HG03066 (cell line): ENCODE measurements around the gene LDLRAD4.

Experiments
- ATAC-seq: cut with Tn5 transposase; IDR thresholded peaks from one replicate; pipeline ENCODE4 v1.9.1; 2021; ENCODE audit warnings: low read depth; ENCODE audit not compliant: unreplicated experiment

Gene LDLRAD4

DNA sequence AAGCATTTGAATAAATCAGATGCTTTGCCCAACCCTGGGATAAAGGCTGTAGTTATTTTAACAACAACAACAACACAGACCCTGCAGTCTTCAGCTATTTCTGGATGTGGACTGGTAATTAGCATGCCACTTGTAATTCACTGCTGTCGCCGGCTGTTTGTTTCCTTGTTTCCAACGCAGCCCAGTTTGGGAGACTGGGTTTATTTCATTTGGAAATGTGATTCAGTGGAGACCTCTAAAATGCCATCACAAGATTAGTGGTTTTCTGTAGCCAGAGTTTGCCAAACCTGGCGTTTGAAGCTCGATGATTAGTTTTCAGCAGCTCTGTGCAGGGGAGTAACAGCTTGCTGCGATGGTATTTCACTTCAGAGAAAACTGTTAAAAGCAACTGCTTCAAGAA is 83.5 kb downstream of the LDLRAD4 start:
- ATAC-seq, result no peak

DNA sequence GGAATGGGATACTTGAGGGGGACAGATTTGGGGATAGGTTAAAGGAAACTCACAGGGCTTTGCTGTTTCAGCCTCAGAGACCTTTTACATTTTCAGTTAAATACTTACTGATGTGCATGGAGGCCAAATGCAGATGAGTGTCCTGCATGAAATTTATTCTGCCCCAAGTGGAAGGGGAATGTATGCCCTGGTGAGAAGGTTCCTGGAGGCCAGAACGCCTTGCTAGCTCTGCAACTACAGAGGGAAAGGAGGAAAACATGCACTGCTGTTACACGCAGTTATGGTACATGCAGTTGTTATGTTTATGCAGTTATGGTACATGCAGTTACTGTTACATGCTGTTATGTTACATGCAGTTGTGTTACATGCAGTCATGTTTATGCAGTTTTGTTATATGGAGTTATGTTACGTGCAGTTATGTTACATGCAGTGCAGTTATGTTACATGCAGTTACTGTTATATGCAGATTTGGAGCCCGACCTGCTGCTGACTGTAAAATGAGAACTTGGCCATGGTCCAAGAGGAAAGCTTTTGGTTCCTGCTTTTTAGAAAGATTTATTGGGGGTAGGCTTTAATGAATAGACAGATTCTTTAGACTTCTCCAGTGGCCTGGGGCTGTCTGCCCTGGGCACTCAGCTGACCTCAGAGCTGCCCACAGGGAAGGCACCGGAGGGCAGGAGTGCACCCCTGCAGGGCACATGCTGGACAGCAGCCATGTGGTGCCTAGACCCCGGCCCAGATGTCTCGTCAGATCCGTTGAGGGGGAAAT is 84.1 kb downstream of the LDLRAD4 start:
- ATAC-seq, result no peak

DNA sequence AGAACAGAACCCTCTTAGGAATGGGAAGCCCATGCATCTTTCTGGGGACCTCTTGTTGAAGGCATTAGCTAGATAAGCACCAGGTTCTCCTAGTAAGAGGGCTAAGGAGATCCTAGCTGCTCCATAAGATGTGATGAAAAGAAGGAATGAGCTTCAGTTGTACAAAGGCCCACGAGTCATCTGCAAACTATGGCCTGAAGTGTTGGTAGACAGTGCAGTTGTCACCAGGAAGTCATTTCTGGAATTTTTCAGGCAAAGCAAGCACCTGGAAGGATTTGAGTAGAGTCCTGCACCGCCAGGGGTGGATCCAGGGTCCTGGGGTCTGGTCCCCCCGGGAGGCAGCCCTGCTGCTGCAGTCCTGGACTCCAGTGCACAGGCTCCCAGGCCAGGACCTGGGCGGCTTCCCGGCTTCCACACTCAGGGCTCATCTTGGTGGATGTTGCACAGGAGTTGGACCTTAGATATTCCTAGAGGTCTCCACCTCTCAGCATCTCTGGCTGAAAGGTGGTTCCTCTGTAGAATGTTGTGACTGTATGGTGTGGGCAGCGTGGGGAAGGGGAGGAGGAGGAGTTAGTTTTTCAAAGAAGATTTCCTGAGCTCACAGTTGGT is 85.3 kb downstream of the LDLRAD4 start:
- ATAC-seq, result no peak

DNA sequence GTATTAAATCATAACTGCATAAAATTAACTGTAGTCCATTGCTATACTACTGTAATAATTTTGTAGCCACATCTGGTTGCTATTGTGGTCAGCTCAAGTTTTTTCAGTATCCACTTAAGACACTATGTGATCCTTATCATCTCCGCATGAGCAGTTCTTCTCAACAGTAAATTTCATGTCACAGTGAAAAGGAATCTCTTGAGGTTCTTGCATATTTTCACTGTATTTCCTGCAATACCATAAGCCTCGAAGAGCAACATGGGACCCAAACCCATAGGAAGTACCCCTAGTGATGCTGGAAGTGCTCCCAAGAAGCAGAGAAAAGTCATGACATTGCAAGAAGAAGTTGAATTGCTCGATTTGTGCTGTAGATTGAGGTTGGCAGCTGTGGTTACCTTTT is 86.7 kb downstream of the LDLRAD4 start:
- no peak for ATAC-seq

DNA sequence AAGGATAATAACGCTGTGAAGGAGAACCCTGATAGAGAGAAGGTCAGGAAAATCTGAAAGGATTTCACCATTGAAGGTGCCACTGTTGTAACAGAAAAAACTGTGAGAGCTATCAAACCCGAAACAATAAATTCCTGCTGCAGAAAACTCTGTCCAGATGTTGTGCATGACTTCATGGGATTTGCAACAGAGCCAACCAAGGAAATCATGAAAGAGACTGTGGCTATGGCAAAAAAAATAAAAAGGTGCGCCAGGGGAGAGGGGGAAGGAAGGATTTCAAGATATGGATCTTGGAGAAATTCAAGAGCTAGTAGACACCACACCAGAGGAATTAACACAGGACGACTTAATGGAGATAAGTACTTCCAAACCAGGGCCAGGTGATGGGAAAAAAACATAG is 88.0 kb downstream of the LDLRAD4 start:
- ATAC-seq, result no peak

DNA sequence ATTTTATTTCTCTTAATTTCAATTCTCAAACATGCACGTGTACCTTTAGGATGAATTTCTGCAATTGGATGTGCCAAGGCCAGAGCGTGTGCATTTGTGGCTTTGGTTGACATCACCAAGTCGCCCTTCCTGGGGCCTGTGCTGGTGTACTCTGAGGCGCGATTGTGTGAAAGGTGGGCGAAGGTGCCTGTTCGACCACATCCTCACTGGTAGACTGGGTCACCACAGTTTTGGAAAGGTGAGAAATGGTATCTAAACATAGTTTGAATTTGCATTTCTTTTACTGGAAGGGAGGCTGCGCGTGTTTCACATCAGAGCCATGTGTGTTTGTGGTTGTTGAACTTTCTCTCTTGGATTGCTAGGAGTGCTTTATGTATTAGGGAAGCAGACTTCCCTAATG is 89.8 kb downstream of the LDLRAD4 start:
- ATAC-seq, result no peak

DNA sequence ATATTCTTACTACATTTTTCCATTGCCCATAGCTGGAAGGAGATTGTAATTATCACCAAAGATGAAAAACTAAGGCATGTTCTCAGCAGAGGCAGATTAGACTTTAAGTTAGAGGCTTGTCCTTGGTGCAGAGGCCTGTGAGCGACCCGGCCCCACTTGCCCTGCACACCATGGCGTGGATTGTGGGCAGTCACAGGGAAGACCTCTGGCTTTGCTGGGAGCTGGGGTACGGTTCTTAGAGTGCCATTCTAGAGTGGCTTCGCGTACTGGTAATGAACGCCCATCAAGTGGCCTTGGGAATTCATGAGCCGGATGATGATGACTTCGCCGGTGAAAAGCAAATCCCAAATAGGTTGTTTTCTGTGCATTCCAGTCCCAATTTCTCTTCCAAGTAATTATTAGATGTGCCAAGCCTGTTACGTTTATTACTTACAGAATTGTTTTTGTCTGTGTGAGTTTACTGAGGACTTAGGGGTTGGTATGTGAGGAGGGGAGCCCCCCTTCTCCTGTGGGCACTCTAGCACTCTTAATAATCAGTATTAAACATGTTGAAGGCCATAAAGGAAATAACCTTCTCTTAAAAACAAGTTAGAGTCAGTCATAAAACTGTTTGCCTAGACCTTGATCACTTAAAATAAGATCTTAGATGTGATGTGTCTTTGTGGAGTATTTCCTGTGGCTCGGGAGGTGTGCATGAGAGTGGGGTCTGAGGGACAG is 90.6 kb downstream of the LDLRAD4 start:
- ATAC-seq, result no peak

DNA sequence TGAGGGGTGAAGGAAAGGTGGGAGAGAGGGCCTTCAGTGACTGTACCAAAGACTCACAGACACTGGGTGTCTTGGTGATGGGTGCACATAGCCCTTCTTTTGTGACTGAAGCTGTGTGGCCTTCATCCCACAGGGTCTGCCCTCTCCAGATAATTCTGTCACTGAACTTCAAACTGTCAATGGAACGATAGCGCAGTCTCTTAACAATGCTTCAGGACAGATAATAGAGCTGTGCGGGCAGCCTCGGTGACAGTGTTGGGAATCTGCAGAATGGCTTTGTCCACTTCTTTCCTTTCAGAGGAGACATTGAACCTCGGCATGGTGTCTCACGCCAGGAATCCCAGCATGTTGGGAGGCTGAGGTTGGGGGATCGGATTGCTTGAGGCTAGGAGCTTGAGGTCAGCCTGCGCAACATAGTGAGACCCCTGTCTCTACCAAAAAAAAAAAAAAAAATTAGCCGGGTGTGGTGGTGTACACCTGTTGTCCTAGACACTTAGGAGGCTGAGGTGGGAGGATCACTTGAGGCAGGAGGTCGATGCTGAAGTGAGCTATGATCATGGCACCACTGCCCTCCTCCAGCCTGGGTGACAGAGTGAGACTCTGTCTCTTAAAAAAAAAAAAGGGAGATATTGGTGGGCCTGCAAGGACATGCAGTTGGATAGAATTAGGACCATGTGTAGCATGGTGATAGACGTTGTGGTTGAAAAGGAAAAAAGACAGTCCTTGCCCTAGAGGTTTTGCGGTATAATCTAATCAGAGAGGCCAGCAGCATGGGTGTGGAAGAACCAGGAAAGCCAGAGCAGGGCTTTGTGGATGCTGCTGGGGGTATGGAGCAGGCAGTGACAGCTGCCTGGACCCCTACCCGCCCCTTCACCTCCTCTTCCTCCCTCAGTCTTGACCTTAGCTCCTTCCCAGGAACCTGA is 91.4 kb downstream of the LDLRAD4 start:
- no peak for ATAC-seq

DNA sequence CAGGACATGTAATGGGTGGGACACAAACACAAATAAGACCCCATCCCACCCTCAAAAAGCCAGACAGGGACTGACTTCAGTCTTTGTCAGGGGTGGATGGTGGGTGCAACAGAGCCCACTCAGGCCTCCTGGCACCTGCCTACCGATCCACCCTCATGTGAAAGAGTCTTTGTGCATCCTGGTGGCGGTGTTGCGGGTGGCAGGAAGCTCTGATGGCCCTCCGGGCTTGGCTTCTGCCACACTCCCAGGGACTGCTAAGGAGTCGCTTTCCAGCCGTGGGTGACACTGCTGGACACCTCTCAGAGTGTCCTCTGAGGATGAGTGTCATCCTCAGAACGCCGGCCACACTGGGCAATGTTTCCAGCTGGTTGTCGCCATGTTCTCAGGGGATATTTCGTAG is 92.6 kb downstream of the LDLRAD4 start:
- ATAC-seq, result no peak

DNA sequence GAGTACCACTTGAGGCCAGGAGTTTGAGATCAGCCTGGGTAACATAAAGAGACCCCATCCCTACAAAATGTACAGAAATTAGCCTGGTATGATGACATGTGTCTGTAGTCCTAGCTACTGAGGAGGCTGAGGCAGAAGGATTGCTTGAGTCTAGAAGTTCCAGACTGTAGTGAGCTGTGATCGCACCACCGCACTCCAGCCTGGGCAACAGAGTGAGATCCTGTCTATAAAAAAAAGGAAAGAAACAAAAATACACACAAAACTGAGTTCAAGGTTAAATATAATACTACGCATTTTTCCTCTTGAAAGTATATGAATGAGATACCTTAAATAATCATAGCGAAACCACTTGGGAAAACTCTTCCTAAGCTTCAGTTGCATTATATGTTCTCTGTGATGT is 94.0 kb downstream of the LDLRAD4 start:
- no peak for ATAC-seq

DNA sequence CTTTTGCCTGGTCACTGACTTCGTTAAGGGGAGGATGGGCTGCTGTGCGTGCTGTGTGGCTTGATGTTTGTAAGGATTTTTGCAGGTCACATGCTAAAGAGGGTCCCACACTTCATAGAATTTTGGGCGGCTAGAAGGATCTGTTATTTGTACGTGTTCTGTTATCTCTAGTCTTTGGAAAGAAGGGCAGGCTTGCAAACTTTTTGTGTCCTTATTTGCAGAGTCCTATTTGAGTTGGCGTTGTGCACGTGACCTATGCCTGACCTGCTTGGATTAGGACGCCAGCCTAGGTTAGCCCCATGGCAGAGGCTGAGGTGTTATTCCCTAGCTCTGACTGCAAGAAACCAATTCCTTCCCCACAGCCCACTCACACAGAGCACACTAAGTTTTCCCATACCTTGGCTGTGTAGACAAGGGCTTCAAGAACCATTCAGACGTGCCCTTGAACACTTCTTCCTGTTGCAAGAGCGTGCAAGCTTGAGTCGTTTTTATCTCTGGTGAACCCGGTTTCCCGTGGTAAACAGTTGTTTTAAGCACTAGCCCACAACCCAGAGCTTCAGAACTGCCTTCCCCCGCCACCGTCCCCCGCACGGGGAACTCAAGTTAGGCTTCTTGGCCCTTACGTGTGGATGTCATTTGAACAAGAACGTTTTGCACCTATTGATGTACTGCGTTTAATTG is 94.6 kb downstream of the LDLRAD4 start:
- ATAC-seq, result no peak

DNA sequence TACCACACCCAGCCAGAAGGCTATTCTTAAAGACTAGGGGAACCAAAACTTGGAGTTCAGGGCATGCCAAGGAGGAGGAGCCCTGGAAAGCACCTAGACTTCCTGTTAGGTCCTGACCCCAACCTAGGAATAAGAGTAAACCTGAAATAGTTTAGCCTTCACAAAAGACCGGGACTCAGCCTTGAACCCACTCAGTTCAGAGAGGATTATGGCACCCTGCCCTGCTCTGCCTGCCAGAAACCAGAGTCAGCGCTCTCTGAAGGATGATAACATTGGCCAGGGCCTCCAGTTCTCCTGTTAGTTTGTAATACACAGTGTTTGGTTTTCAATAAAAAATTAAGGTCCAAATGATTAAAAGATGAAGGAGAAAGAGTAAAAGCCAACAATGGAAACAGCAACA is 96.4 kb downstream of the LDLRAD4 start:
- no peak for ATAC-seq

DNA sequence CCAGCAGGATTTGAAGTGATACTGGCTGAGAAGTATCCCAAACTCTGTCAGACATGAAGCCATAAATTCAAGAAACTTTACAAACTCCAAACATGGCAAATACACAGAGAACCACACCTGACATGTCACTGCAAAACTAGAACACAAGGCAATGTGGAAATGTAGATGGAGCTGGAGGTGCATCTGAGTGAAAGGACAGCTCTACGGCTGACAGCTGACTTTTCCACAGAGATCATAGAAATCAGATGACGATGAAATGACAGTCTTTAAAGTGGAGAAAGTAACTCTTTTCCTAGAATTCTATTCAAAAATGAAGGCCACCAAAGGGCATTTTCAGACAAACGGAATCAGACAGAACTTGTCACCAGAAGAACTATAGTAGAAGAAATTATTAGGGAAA is 97.5 kb downstream of the LDLRAD4 start:
- no peak for ATAC-seq

DNA sequence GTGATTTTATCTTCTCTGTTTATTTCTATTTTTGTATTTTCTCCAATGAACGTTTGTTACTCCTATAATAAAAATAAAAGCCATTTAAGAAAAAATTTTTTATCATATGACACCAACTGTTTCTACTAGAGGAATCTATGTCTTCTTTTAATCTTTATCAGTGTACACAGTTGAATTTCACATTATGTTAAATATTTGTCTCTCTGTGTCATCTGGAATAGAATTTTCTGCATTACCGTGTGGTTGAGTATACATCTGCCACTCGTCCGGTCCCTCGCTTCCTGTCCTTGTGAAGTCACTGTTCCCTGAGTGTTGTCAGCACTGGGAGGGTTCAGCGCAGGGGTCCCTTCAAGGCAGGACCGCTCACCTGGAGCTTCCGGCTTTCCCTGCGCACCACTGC is 99.2 kb downstream of the LDLRAD4 start:
- ATAC-seq, result no peak

DNA sequence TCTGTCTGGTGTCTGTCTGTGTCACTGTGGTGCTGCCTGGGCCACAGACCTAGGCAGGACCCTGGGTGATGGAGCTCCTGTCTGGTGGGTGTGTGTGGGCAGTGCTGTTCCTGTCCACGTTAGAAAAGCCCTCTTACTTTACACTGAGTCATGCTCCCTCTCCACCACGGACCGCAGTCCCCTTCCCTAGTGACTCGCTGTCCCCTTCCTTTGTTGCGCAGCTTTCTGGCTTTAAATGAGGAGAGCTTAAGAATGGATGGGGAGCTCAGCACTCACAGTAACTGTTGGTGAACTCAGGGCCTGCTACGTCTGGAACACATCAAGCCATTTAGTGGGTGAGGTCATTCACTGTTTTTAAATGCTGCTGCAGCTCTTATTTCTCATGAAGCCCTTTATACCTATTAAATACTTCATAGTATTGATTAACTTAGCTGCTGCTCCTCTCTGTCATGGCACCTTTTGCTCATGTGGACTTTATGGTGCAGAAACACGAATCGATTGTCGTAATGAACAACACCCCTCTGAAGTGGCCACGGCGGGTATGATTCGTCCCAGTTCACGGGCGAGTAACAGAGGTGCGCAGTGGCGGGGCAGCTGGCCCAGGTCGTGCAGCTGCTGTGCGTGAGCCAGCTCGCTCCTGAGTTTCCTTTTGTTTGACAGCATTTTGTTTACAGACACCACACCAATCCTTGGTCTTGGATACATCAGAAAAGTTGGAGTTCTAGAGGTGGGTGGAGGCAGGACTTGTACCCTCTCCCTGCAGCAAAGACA is 100.4 kb downstream of the LDLRAD4 start:
- ATAC-seq, result no peak

DNA sequence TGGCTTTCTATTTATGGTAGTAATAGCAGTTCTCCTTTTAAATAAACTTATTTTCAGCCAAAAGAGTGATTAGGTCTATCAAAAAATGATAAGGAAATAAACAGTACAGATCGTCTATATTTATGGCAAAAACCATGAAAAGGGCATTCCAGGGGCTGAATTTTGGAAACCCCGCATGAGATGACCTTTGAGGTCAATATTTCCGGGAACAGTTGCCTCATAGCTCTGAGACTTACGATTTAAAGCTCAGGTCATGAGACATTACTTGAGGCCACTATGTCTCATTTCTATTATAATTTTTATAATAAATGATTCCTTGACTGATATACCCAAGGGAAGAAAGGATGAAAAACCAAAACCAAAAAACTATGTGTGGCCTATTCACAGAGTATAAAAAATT is 101.1 kb downstream of the LDLRAD4 start:
- no peak for ATAC-seq

DNA sequence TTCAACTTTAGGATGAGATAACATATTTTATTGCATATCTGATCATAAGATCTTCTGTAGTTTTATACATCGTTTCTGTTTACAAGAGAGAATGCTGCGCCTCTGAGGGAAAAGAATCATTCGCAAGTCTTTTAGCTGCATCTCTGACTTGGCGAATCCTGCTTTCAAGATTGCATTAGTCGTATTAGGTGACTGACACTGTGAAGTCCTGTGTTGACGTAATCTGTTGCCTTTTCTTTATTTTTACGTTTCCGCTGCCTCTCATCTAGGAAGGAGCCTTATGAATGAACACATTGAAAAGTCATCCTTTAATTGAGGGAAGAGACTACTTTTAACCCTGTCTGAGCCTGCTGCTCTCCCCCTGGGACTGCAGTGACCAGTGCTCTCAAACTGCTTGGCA is 101.5 kb downstream of the LDLRAD4 start:
- ATAC-seq, result no peak

DNA sequence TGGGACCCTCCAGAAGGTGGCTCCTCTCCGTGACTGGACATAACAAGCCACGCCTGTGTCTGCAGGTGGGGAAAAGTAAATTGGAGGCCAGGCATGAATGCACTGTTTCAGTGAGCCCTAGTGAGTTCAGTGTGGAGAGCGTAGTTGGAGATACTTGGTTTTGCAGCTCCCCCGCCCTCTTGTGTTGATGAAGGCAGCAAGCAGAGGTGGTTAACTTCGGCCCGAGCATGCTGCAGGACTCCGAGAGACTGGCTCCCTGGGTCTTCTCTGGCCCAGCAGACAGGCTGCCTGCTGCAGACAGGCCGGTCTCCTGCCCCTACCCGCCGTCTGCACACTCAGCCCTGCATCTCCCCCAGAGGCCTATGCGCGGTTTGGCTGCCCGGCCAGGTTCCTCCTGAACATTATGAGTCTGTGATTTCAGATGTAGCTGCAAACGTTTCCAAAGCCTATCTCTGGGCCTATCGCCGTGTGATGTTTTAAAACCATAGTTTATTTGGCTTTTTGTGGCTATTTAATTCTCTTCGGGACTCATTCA is 102.4 kb downstream of the LDLRAD4 start:
- ATAC-seq, result no peak

DNA sequence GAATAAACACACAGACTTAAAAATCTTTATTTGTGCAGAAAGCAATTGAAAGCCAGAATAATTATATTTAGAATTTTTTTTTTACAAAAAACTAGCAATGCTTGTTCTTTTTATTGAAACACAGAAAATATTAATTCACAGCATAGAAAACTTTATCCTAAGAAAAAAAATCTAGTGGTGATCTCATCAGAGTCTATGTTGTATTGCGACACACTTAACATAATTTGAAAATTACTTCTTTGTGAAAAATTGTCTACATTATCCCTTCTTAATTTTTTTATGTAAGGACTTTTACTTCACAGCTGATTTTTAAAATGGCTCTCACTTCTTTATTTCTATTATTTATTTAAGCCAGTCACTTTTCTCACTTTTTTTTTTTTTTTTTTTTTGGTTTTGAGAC is 103.4 kb downstream of the LDLRAD4 start:
- ATAC-seq, result no peak
